Endothelial cell of umbilical vein (primary cell): ENCODE measurements around the gene ZSCAN20. TPM values are rescaled to one million over a fixed set of nuclear protein-coding genes. Genes with fewer than 3 reads are reported as not detected.

Experiments
- BruUV-seq: library from RNA; stranded (reverse); fragments of 400-500 nt; replicated peaks from 2 replicates; lab custom pipeline; 2021; lab: Mats Ljungman, UMichigan
- CTCF ChIA-PET: fragments of 300-600, 350-600 bp; sonication (Branson Sonifier 250); formaldehyde crosslinking; loops from one replicate; lab custom pipeline; 2021; ENCODE audit warnings: antibody characterized with exemption, inconsistent platforms; lab: Charles Lee
- POLR2A ChIA-PET: fragments of 300-600, 350-600 bp; sonication (Branson Sonifier 250); formaldehyde crosslinking; loops from one replicate; lab custom pipeline; 2021; ENCODE audit warnings: antibody characterized with exemption, inconsistent platforms; lab: Charles Lee
- DNase-seq: peaks from one replicate; pipeline ENCODE4 v3.0.0-alpha.2; 2011; ENCODE audit warnings: low read depth, low spot score
- FAIRE-seq: peaks from 2 replicates; lab custom pipeline; 2011; peaks lifted over from hg19 to GRCh38; lab: Jason Lieb, UNC
- H2AFZ ChIP-seq: 2 replicates; pipeline ENCODE4 v1.6.0; 2012; ENCODE audit warnings: low read depth, low read length, control low read depth, inconsistent platforms
- H3K27ac ChIP-seq: 2 replicates; pipeline ENCODE4 v1.5.1; 2011; ENCODE audit warnings: low read depth, mild to moderate bottlenecking, control low read depth, low read length, moderate library complexity; ENCODE audit not compliant: insufficient read depth
- H3K27me3 ChIP-seq, 2 experiments: 2 replicates each; pipeline versions ENCODE4 v1.6.0 to v1.6.1; 2011; ENCODE audit warnings: low read length in 2 of 2, mixed read lengths in 1 of 2; ENCODE audit not compliant: control insufficient read depth in 2 of 2, insufficient read depth in 2 of 2
- H3K36me3 ChIP-seq, 2 experiments: 2 replicates in 1 of 2; 3 replicates in 1 of 2; pipeline ENCODE4 v1.5.1; 2011; ENCODE audit warnings: low read length in 2 of 2, mild to moderate bottlenecking in 1 of 2, moderate library complexity in 1 of 2; ENCODE audit not compliant: control insufficient read depth in 2 of 2, insufficient read depth in 2 of 2; ENCODE audit errors: extremely low read depth in 1 of 2
- H3K4me1 ChIP-seq: 3 replicates; pipeline ENCODE4 v1.5.1; 2011; ENCODE audit warnings: mild to moderate bottlenecking, low read length; ENCODE audit not compliant: control insufficient read depth, insufficient read depth; ENCODE audit errors: extremely low read depth
- H3K4me2 ChIP-seq: 2 replicates; pipeline ENCODE4 v1.6.1; 2011; ENCODE audit warnings: low read length, control low read depth, mixed read lengths; ENCODE audit not compliant: insufficient read depth
- H3K4me3 ChIP-seq, 3 experiments: fragments of 200-600 bp in 1 of 3; sonication (generic), shearing (Covaris generic) in 1 of 3; replicated peaks in 1 of 3; 2 replicates each; pipeline ENCODE4 v1.5.1; 2011 to 2016; ENCODE audit warnings: control low read depth in 3 of 3, low read length in 3 of 3, mild to moderate bottlenecking in 2 of 3, inconsistent platforms in 1 of 3, low read depth in 1 of 3, moderate library complexity in 1 of 3; ENCODE audit not compliant: insufficient read depth in 1 of 3
- H3K79me2 ChIP-seq: 2 replicates; pipeline ENCODE4 v1.6.0; 2012; ENCODE audit warnings: low read length, inconsistent platforms; ENCODE audit not compliant: control insufficient read depth, insufficient read depth
- H3K9ac ChIP-seq: replicated peaks from 2 replicates; pipeline ENCODE3; 2011; ENCODE audit warnings: low read length, control low read depth; ENCODE audit not compliant: insufficient read depth; ENCODE audit errors: extremely low read depth
- H3K9me1 ChIP-seq: replicated peaks from 3 replicates; pipeline ENCODE4 v1.6.0; 2011; ENCODE audit warnings: mild to moderate bottlenecking, low read length; ENCODE audit not compliant: control insufficient read depth, insufficient read depth; ENCODE audit errors: extremely low read depth
- H3K9me3 ChIP-seq: replicated peaks from 2 replicates; pipeline ENCODE4 v1.5.1; 2012; ENCODE audit warnings: low read length, inconsistent platforms; ENCODE audit not compliant: control insufficient read depth, insufficient read depth
- H4K20me1 ChIP-seq: replicated peaks from 2 replicates; pipeline ENCODE3; 2011; ENCODE audit warnings: mild to moderate bottlenecking, low read length; ENCODE audit not compliant: control insufficient read depth, insufficient read depth; ENCODE audit errors: extremely low read depth
- EZH2 ChIP-seq: IDR thresholded peaks from 2 replicates; pipeline ENCODE4 v1.6.1; 2012; ENCODE audit warnings: borderline replicate concordance, low read depth, mild to moderate bottlenecking, moderate library complexity, low read length, inconsistent platforms; ENCODE audit not compliant: severe bottlenecking
- FOS ChIP-seq: IDR thresholded peaks from 2 replicates; pipeline ENCODE4 v1.6.1; 2011; ENCODE audit warnings: mild to moderate bottlenecking, low read length, moderate library complexity, borderline replicate concordance; ENCODE audit not compliant: insufficient read depth
- GATA2 ChIP-seq: IDR thresholded peaks from 2 replicates; pipeline ENCODE4 v1.7.0; 2011; ENCODE audit warnings: low read depth, mild to moderate bottlenecking, moderate library complexity, mixed read lengths, low read length; ENCODE audit not compliant: insufficient read length, insufficient read depth
- JUN ChIP-seq: IDR thresholded peaks from 2 replicates; pipeline ENCODE4 v1.6.1; 2011; ENCODE audit warnings: borderline replicate concordance, low read depth; ENCODE audit not compliant: insufficient read length, insufficient read depth
- MYC ChIP-seq: IDR thresholded peaks from one replicate; pipeline ENCODE4 v1.6.1; 2011; ENCODE audit warnings: mild to moderate bottlenecking, low read depth, low read length
- POLR2A ChIP-seq: IDR thresholded peaks from 2 replicates; pipeline ENCODE4 v1.6.1; 2012; ENCODE audit warnings: low read depth, mild to moderate bottlenecking, control low read depth, low read length
- POLR2AphosphoS5 ChIP-seq: IDR thresholded peaks from 2 replicates; pipeline ENCODE4 v1.6.1; 2012; ENCODE audit warnings: low read depth, mild to moderate bottlenecking, control low read depth, low read length, moderate library complexity; ENCODE audit not compliant: insufficient read depth
- dilution Hi-C: fragments of 300-500 bp; cut with MboI; formaldehyde crosslinking; loops from one replicate; pipeline ENCODE4 v1.15.0; 2019; ENCODE audit warnings: low sequenced_read_pairs; ENCODE audit not compliant: extremely low pct_ligation_motif_present
- intact Hi-C: fragments of 100-400 bp; cut with micrococcal nuclease; formaldehyde crosslinking; loops from one replicate; pipeline ENCODE4 v1.10.0; 2022
- polyA plus RNA-seq, 4 experiments: library from polyadenylated mRNA; depleted of rRNA in 3 of 4; stranded (reverse) in 3 of 4; unstranded in 1 of 4; fragments of >200 nt; gene quantifications; 2 replicates each; pipeline versions ENCODE4 v1.2.1 to v1.2.3, GENCODE V29; 2011 to 2012; ENCODE audit warnings: missing spikeins in 1 of 4
- total RNA-seq: library from RNA; stranded (reverse); gene quantifications from 2 replicates; pipeline ENCODE4 v1.2.3, GENCODE V29; 2021
- TF ChIP-seq, protein P1 (sequence below), 2 donors: IDR thresholded peaks; 1 replicate in 1 of 2; 2 replicates in 1 of 2; pipeline ENCODE4 v1.5.1; 2011; ENCODE audit warnings: low read length in 2 of 2, mild to moderate bottlenecking in 2 of 2, moderate library complexity in 2 of 2, control low read depth in 1 of 2, inconsistent platforms in 1 of 2, low read depth in 1 of 2; ENCODE audit not compliant: insufficient read depth in 1 of 2; ENCODE audit errors: extremely low read depth in 1 of 2
- TF ChIP-seq, protein P2 (sequence below): IDR thresholded peaks from 2 replicates; pipeline ENCODE4 v1.6.1; 2011; ENCODE audit not compliant: insufficient read depth, insufficient read length

The ZSCAN20 gene
- total and polyA plus RNA-seq, 2 donors (not counting 3 experiments of a cell fraction or from before 2014, with no cell fraction given) = 1.2 to 5.8 TPM

DNA sequence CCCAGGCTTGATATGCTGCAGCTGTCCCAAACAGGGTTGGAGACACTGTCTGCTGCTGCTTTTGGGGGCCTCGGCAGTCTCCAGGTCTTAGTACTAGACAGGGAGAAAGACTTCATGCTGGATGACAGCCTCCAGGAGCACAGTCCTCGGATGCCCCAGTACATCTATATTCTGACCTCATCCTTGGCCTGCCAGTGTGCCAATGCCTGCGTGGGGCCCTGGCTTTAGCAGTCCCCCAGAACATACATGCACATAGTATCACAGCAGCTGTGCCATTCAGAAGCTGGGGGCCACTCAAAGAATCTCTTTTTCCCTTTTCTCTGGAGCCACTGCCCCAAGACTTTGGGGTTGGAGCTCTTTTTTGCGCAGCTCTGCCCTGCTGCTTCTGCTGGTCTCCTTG, 4.4 kb upstream of the ZSCAN20 start:
- dilution Hi-C loops = no loop called here
- no peak for DNase-seq
- no peak for FAIRE-seq
- Histone ChIP-seq H2AFZ (no peak overlapping the region), H4K20me1 (no peaks in the 10 kb centered on the region), H3K4me3 (no peak overlapping the region), H3K9me3 (no peaks in the 10 kb centered on the region), H3K4me1 (peaks cover 5% of the 10 kb centered on the region), H3K27me3 (no peaks in the 10 kb centered on the region), H3K36me3 (no peaks in the 10 kb centered on the region), H3K79me2 (peaks cover under 1% of the 10 kb centered on the region), H3K27ac (no peak overlapping the region), H3K4me2 (no peak overlapping the region), H3K9ac (no peak overlapping the region), H3K9me1 (no peaks in the 10 kb centered on the region)
- intact Hi-C loops = no loop called here
- no TSS peak for BruUV-seq
- CTCF ChIA-PET = interaction anchor here (0.9 to 5.1 kb wide), 9 partner anchors 9 to 379 kb away, joined by 3 to 97 read pairs (median 16); no protein-coding TSS in a partner anchor
- TF ChIP-seq MYC = no peak
- TF ChIP-seq FOS = no peak
- no peak for TF ChIP-seq EZH2
- no peak for TF ChIP-seq GATA2
- TF ChIP-seq POLR2A = no peak
- TF ChIP-seq POLR2AphosphoS5 = no peak
- TF ChIP-seq, protein P1, sequence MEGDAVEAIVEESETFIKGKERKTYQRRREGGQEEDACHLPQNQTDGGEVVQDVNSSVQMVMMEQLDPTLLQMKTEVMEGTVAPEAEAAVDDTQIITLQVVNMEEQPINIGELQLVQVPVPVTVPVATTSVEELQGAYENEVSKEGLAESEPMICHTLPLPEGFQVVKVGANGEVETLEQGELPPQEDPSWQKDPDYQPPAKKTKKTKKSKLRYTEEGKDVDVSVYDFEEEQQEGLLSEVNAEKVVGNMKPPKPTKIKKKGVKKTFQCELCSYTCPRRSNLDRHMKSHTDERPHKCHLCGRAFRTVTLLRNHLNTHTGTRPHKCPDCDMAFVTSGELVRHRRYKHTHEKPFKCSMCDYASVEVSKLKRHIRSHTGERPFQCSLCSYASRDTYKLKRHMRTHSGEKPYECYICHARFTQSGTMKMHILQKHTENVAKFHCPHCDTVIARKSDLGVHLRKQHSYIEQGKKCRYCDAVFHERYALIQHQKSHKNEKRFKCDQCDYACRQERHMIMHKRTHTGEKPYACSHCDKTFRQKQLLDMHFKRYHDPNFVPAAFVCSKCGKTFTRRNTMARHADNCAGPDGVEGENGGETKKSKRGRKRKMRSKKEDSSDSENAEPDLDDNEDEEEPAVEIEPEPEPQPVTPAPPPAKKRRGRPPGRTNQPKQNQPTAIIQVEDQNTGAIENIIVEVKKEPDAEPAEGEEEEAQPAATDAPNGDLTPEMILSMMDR (IDR thresholded peaks at IDR 0.05; ENCODE audit: extremely low read depth in 1 of 2, insufficient read depth in 1 of 2, low read depth in 1 of 2, low read length in 2 of 2) = no peak
- TF ChIP-seq JUN = no peak
- TF ChIP-seq, protein P2, sequence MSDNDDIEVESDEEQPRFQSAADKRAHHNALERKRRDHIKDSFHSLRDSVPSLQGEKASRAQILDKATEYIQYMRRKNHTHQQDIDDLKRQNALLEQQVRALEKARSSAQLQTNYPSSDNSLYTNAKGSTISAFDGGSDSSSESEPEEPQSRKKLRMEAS = no peak
- POLR2A ChIA-PET = no interaction called here
